ENCODE data around the gene ZNF575.

- TF ChIP-seq EP300 (IDR thresholded peaks at IDR 0.05; ENCODE audit: borderline replicate concordance in 1 of 2, control insufficient read depth in 1 of 2, low read depth in 2 of 2, low read length in 2 of 2) (no peak), CTCF (IDR thresholded peaks at IDR 0.05 in 2 of 3, conservative IDR thresholded peaks at IDR 0.05 in 1 of 3; ENCODE audit: control insufficient read depth in 2 of 3, extremely low read depth in 1 of 3, insufficient read depth in 1 of 3, low read depth in 3 of 3, low read length in 3 of 3) (no peak), CREM (IDR thresholded peaks at IDR 0.05; ENCODE audit: low read depth) (no peak)
- TF ChIP-seq, protein P1, sequence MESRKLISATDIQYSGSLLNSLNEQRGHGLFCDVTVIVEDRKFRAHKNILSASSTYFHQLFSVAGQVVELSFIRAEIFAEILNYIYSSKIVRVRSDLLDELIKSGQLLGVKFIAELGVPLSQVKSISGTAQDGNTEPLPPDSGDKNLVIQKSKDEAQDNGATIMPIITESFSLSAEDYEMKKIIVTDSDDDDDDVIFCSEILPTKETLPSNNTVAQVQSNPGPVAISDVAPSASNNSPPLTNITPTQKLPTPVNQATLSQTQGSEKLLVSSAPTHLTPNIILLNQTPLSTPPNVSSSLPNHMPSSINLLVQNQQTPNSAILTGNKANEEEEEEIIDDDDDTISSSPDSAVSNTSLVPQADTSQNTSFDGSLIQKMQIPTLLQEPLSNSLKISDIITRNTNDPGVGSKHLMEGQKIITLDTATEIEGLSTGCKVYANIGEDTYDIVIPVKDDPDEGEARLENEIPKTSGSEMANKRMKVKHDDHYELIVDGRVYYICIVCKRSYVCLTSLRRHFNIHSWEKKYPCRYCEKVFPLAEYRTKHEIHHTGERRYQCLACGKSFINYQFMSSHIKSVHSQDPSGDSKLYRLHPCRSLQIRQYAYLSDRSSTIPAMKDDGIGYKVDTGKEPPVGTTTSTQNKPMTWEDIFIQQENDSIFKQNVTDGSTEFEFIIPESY (IDR thresholded peaks at IDR 0.05), result no peak
Measured at GRCh38 chr19:43572171-43572588, 39.2 kb downstream of the ZNF575 start.

Measured in GM12878 (cell line).